ENCODE data around the gene POLR3C.
A peak's percentile ranks its signal among the peaks of the same experiment; 100 is the strongest.

POLR3C gene

DNA sequence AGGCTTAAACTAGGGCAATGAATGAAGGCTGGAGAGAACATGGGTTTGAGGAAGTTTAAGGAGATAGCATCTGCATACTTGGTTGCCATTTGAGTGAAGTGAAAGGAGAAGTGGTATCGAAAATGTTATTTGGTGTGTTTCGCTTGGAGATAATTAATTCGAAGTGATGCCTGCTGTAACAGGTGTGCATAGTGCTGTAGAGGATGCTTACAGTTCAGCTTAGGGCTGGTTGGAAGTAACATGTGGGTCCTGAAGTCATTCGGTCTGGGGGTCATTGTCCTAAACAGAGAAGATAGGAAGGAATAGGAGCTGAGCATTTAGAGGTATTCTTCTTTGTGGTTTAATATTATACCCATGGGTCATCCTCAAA is 21.1 kb downstream of the POLR3C start:
- DNase-seq (ENCODE audit: low read depth), result peak; percentile 74
- TF ChIP-seq CTCF (IDR thresholded peaks at IDR 0.05; ENCODE audit: insufficient read depth, low read depth, low read length, missing control alignments), result no peak
- H3K4me3 ChIP-seq (ENCODE audit: low read depth, low read length), result peak overlapping the region; percentile 65

GRCh38 chr1:145845514-145846161 is 21.6 kb downstream of the POLR3C start, which contains the start of gene NUDT17:
NUDT17 (plus strand) TSS chr1:145845630; CDS start chr1:145845641, 11 bp downstream.
- TF ChIP-seq CTCF (IDR thresholded peaks at IDR 0.05; ENCODE audit: insufficient read depth, low read depth, low read length, missing control alignments), result peak; percentile 95
- peak; percentile 85 for DNase-seq (ENCODE audit: low read depth)
- H3K4me3 ChIP-seq (ENCODE audit: low read depth, low read length), result peak within 1 kb of the TSS; percentile 65

DNA sequence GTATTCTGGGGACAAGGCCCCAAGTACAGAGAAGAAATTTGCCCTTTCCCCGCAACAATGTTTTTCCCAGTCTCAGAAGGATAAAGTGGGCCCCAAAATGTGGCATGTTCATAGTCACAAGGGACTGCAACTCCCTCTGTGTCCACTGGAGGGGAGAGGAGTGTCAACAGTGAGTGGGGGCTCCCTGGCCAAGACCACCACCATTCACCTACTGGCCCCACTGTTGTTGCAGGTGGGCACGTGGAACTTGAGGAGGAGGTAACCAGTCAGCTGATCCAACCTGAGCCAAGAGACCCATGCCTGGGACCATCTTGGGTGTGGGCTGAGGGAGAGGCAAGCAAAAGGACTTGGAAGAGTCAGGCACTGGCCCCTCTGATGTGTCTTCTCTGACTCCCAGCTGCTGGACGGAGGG is 22.2 kb downstream of the POLR3C start:
- TF ChIP-seq CTCF (IDR thresholded peaks at IDR 0.05; ENCODE audit: insufficient read depth, low read depth, low read length, missing control alignments), result peak; percentile 75
- DNase-seq (ENCODE audit: low read depth), result peak; percentile 52
- H3K4me3 ChIP-seq (ENCODE audit: low read depth, low read length), result peak overlapping the region; percentile 65

- DNase-seq (ENCODE audit: low read depth), result no peak
- H3K4me3 ChIP-seq (ENCODE audit: low read depth, low read length), result no peak overlapping the region
- no peak for TF ChIP-seq CTCF (IDR thresholded peaks at IDR 0.05; ENCODE audit: insufficient read depth, low read depth, low read length, missing control alignments)
Measured at GRCh38 chr1:145847827-145848226, 23.8 kb downstream of the POLR3C start.

DNA sequence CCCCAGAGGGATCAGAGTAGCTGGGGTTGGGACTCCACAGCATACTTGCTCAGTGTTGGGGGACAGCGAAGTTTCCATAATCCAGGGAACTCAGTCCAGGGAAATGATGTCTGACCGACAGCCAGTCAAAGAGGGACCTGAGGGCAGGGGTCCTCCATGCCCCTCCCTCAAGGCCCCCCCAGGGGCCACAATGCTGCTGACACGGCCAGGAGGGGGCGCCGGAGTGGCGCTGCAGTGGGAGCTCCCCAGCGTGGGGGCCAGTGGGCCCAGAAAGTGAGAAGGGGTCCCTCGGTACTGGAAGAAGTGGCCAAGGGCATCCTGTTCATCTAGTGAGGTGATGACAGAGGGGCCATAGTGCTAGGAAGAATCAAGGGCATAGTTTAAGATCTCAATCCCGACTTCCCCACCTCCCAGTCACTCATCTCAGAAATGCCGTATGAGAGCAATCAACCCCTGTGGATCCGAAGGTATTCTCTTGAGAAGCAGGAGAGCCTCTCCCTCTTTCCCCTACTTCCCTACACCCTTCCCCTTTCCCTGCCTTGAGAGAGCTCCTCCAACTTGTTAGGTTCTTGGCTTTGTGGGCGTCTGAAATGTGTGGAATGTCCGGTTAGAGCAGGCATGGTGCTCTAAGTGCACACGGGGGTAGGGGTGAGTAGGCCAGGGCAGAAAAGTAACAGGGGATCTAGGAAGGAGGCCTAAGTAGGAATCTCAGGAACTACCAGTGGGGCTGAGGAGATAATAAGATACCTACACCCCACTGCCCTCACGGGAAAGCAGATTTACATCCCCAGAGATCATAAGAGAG is 25.6 kb downstream of the POLR3C start:
- TF ChIP-seq CTCF (IDR thresholded peaks at IDR 0.05; ENCODE audit: insufficient read depth, low read depth, low read length, missing control alignments), result peak; percentile 38
- DNase-seq (ENCODE audit: low read depth), result no peak
- no peak overlapping the region for H3K4me3 ChIP-seq (ENCODE audit: low read depth, low read length)

DNA sequence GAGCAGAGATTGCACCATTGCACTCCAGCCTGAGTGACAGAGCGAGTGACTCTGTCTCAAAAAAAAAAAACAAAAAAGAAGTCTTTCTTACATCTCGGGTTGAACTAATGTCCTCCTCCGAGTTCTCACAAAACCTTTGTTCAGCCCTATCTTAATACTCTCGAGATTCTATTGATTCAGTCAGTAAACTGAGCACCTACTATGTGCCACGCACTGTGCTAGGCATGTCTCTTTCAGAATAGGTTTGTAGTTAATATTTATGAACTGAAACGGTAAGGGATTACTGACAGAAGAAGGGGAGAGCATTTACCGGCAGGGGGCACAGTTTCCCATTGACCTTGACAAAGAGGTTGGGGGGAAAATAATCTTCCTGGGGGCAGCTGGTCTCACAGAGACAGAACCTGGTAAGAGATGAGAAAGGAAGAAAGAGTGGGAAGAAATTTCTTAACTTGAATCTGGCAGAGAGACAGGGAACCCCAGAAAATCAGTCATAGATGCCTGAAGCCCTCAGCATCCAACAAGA is 31.5 kb downstream of the POLR3C start:
- H3K4me3 ChIP-seq (ENCODE audit: low read depth, low read length), result no peak overlapping the region
- DNase-seq (ENCODE audit: low read depth), result peak; percentile 19
- TF ChIP-seq CTCF (IDR thresholded peaks at IDR 0.05; ENCODE audit: insufficient read depth, low read depth, low read length, missing control alignments), result peak; percentile 45
